H1 (cell line): ENCODE data around the gene CEL. TPM values are rescaled to one million over a fixed set of nuclear protein-coding genes. Genes with fewer than 3 reads are reported as not detected.

Source experiments
- CTBP2 ChIP-seq: IDR thresholded peaks from 2 replicates; pipeline ENCODE4 v1.7.0; 2011; ENCODE audit warnings: borderline replicate concordance, mild to moderate bottlenecking, moderate library complexity, mixed read lengths, low read length; ENCODE audit not compliant: insufficient read depth, insufficient read length
- SAP30 ChIP-seq: fragments of 300-600 bp; sonication (generic); IDR thresholded peaks from 2 replicates; pipeline ENCODE4 v1.7.1; 2012; ENCODE audit warnings: low read length, moderate library complexity, mild to moderate bottlenecking, inconsistent platforms; ENCODE audit not compliant: insufficient read depth, insufficient replicate concordance
- SRF ChIP-seq: IDR thresholded peaks from 2 replicates; pipeline ENCODE4 v1.6.1; 2011; ENCODE audit warnings: mild to moderate bottlenecking, low read depth, low read length, moderate library complexity
- TAF1 ChIP-seq: IDR thresholded peaks from 2 replicates; pipeline ENCODE4 v1.6.1; 2011; ENCODE audit warnings: mild to moderate bottlenecking, low read depth, low read length
- polyA plus RNA-seq, 7 experiments: library from polyadenylated mRNA; depleted of rRNA in 3 of 7; stranded (reverse) in 5 of 7; unstranded in 2 of 7; fragments of >200 nt in 5 of 7; fragments of 200-250 nt in 2 of 7; gene quantifications; 1 replicate in 5 of 7; 2 replicates in 1 of 7; 4 replicates in 1 of 7; pipeline versions ENCODE4 v1.2.1 to v1.2.3, GENCODE V29; 2011 to 2013; ENCODE audit warnings: missing spikeins in 2 of 7, mixed read lengths in 2 of 7
- total RNA-seq: library from RNA; stranded (reverse); fragmentation: NEBNext Ultra II Directional; extraction: Animal tissue kit (Norgen Biotek cat#: 25700); gene quantifications from 2 replicates; pipeline ENCODE4 v1.2.1, GENCODE V29; 2021
- TF ChIP-seq, protein P1 (sequence below): IDR thresholded peaks from 2 replicates; pipeline ENCODE4 v1.6.1; 2011; ENCODE audit warnings: low read length, improper control_type of control experiment

CEL gene
- total and polyA plus RNA-seq, 2 of the 8 experiments (the other 6 are each of a cell fraction or from before 2014, with no cell fraction given): 1.8 to 3.4 TPM

DNA sequence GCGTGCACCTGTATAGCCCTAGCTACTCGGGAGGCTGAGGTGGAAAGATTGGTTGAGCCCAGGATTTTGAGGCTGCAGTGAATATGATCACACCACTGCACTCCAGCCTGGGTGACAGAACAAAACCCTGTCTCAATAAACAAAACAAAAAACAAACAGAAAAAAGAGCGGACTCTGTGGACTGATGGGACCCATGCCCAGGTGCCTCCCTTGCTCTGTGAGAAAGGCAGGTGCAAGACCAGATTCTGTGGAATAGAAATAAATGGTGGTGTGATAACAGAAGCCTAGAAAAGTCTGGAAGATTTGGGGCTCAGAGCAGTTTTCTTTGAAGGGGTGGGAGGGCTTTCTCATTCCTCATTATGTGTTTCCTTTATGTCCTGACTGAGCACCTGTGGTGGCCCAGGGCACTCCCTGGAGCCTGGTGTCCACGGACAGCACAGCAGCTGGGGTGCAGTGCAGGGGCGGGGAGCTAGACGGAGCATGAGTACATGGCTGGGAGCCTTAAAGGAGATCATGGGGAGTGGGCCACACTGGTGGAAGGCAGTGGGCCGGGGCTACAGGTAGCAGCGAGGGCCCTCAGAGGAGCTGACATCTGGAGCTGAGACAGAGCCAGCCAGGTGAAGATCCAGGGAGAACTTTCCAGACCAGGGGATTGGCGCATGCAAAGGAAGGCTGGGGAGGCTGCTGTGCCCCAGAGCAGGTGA is 15.4 kb upstream of the CEL start (continued):
- TF ChIP-seq CTBP2 (no peak), SRF (no peak), TAF1 (no peak), SAP30 (no peak)
- TF ChIP-seq, protein P1, sequence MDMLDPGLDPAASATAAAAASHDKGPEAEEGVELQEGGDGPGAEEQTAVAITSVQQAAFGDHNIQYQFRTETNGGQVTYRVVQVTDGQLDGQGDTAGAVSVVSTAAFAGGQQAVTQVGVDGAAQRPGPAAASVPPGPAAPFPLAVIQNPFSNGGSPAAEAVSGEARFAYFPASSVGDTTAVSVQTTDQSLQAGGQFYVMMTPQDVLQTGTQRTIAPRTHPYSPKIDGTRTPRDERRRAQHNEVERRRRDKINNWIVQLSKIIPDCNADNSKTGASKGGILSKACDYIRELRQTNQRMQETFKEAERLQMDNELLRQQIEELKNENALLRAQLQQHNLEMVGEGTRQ: no peak
- TF ChIP-seq, all 59 proteins: peak for 0
